ENCODE results near the gene TXNDC16.

TXNDC16 gene

GRCh38 chr14:52551696-52552062 lies 626 bp downstream of the TXNDC16 start:
- no peaks in the 10 kb centered on the region for H3K9me3 Mint-ChIP-seq
- H3K36me3 Mint-ChIP-seq = no peaks in the 10 kb centered on the region
- peaks cover 32% of the 10 kb centered on the region for H3K4me1 Mint-ChIP-seq
- H3K4me3 Mint-ChIP-seq = peak overlapping the region; percentile 95
- H3K27ac Mint-ChIP-seq = peak overlapping the region; percentile 85
- H3K27me3 Mint-ChIP-seq = peaks cover 5% of the 10 kb centered on the region

- Mint-ChIP-seq H3K9me3 (no peaks in the 10 kb centered on the region), H3K27ac (no peak overlapping the region), H3K4me3 (peak overlapping the region; percentile 95), H3K4me1 (peaks cover 35% of the 10 kb centered on the region), H3K36me3 (no peaks in the 10 kb centered on the region), H3K27me3 (peaks cover 4% of the 10 kb centered on the region)
These were observed 1.1 kb downstream of the TXNDC16 start for GRCh38 chr14:52551205-52551604.

- Mint-ChIP-seq H3K9me3 (no peaks in the 10 kb centered on the region), H3K4me3 (peak overlapping the region; percentile 16), H3K27ac (no peak overlapping the region), H3K27me3 (peaks cover 4% of the 10 kb centered on the region), H3K4me1 (peaks cover 40% of the 10 kb centered on the region), H3K36me3 (no peaks in the 10 kb centered on the region)
These were observed 1.6 kb downstream of the TXNDC16 start for GRCh38 chr14:52550661-52551060.

GRCh38 chr14:52547526-52547925 lies 4.8 kb downstream of the TXNDC16 start:
- peaks cover 2% of the 10 kb centered on the region for H3K36me3 Mint-ChIP-seq
- H3K4me3 Mint-ChIP-seq = no peak overlapping the region
- no peaks in the 10 kb centered on the region for H3K9me3 Mint-ChIP-seq
- no peak overlapping the region for H3K27ac Mint-ChIP-seq
- H3K4me1 Mint-ChIP-seq = peaks cover 34% of the 10 kb centered on the region
- no peaks in the 10 kb centered on the region for H3K27me3 Mint-ChIP-seq

- Mint-ChIP-seq H3K36me3 (peaks cover 3% of the 10 kb centered on the region), H3K4me1 (peaks cover 34% of the 10 kb centered on the region), H3K4me3 (no peak overlapping the region), H3K27ac (no peak overlapping the region), H3K9me3 (no peaks in the 10 kb centered on the region), H3K27me3 (no peaks in the 10 kb centered on the region)
These were observed 5.3 kb downstream of the TXNDC16 start for GRCh38 chr14:52547027-52547426.

GRCh38 chr14:52546318-52546670 lies 6.0 kb downstream of the TXNDC16 start:
- Mint-ChIP-seq H3K9me3 (no peaks in the 10 kb centered on the region), H3K4me1 (peaks cover 27% of the 10 kb centered on the region), H3K4me3 (no peak overlapping the region), H3K36me3 (peaks cover 3% of the 10 kb centered on the region), H3K27me3 (no peaks in the 10 kb centered on the region), H3K27ac (no peak overlapping the region)

GRCh38 chr14:52545584-52546317 lies 6.6 kb downstream of the TXNDC16 start:
- Mint-ChIP-seq H3K27ac (no peak overlapping the region), H3K4me3 (no peak overlapping the region), H3K4me1 (peaks cover 21% of the 10 kb centered on the region)

GRCh38 chr14:52538623-52539022 lies 13.7 kb downstream of the TXNDC16 start:
- Mint-ChIP-seq H3K9me3 (no peaks in the 10 kb centered on the region), H3K36me3 (peaks cover 19% of the 10 kb centered on the region), H3K27me3 (no peaks in the 10 kb centered on the region), H3K4me1 (peaks cover 8% of the 10 kb centered on the region), H3K27ac (no peak overlapping the region), H3K4me3 (no peak overlapping the region)

More at GRCh38 chr14:52545584-52546317, 6.6 kb downstream of the TXNDC16 start:
- Mint-ChIP-seq H3K9me3 (no peaks in the 10 kb centered on the region), H3K36me3 (peaks cover 3% of the 10 kb centered on the region), H3K27me3 (no peaks in the 10 kb centered on the region)

GRCh38 chr14:52536269-52536668 lies 16.0 kb downstream of the TXNDC16 start:
- Mint-ChIP-seq H3K4me3 (no peak overlapping the region), H3K27ac (no peak overlapping the region), H3K27me3 (no peaks in the 10 kb centered on the region), H3K36me3 (peaks cover 16% of the 10 kb centered on the region), H3K9me3 (no peaks in the 10 kb centered on the region), H3K4me1 (peaks cover 8% of the 10 kb centered on the region)

GRCh38 chr14:52531481-52531880 lies 20.8 kb downstream of the TXNDC16 start:
- Mint-ChIP-seq H3K9me3 (no peaks in the 10 kb centered on the region), H3K27me3 (no peaks in the 10 kb centered on the region), H3K4me1 (no peaks in the 10 kb centered on the region), H3K4me3 (no peak overlapping the region), H3K36me3 (peaks cover 9% of the 10 kb centered on the region), H3K27ac (no peak overlapping the region)

GRCh38 chr14:52527052-52527451 lies 25.3 kb downstream of the TXNDC16 start:
- Mint-ChIP-seq H3K4me3 (no peak overlapping the region), H3K27me3 (no peaks in the 10 kb centered on the region), H3K9me3 (no peaks in the 10 kb centered on the region), H3K27ac (no peak overlapping the region), H3K36me3 (peaks cover 8% of the 10 kb centered on the region), H3K4me1 (no peaks in the 10 kb centered on the region)

- no peak overlapping the region for H3K4me3 Mint-ChIP-seq
- no peaks in the 10 kb centered on the region for H3K27me3 Mint-ChIP-seq
- H3K27ac Mint-ChIP-seq = no peak overlapping the region
- H3K36me3 Mint-ChIP-seq = peaks cover 8% of the 10 kb centered on the region
- H3K4me1 Mint-ChIP-seq = no peaks in the 10 kb centered on the region
- no peaks in the 10 kb centered on the region for H3K9me3 Mint-ChIP-seq
These were observed 29.5 kb downstream of the TXNDC16 start for GRCh38 chr14:52522581-52523345.

GRCh38 chr14:52522033-52522432 lies 30.3 kb downstream of the TXNDC16 start:
- Mint-ChIP-seq H3K9me3 (no peaks in the 10 kb centered on the region), H3K27ac (no peak overlapping the region), H3K36me3 (peaks cover 8% of the 10 kb centered on the region), H3K27me3 (no peaks in the 10 kb centered on the region), H3K4me3 (no peak overlapping the region), H3K4me1 (no peaks in the 10 kb centered on the region)

- Mint-ChIP-seq H3K9me3 (no peaks in the 10 kb centered on the region), H3K27me3 (no peaks in the 10 kb centered on the region), H3K4me3 (no peak overlapping the region), H3K36me3 (peaks cover 5% of the 10 kb centered on the region), H3K4me1 (no peaks in the 10 kb centered on the region), H3K27ac (no peak overlapping the region)
These were observed 38.1 kb downstream of the TXNDC16 start for GRCh38 chr14:52514046-52514811.

- H3K4me1 Mint-ChIP-seq = no peaks in the 10 kb centered on the region
- H3K27ac Mint-ChIP-seq = no peak overlapping the region
- no peaks in the 10 kb centered on the region for H3K9me3 Mint-ChIP-seq
- no peak overlapping the region for H3K4me3 Mint-ChIP-seq
- H3K27me3 Mint-ChIP-seq = no peaks in the 10 kb centered on the region
- peaks cover 9% of the 10 kb centered on the region for H3K36me3 Mint-ChIP-seq
These were observed 39.1 kb downstream of the TXNDC16 start for GRCh38 chr14:52513249-52513648.

GRCh38 chr14:52494444-52494843 lies 57.9 kb downstream of the TXNDC16 start:
- H3K4me3 Mint-ChIP-seq = no peak overlapping the region
- H3K4me1 Mint-ChIP-seq = no peaks in the 10 kb centered on the region
- H3K36me3 Mint-ChIP-seq = peaks cover 41% of the 10 kb centered on the region
- no peaks in the 10 kb centered on the region for H3K27me3 Mint-ChIP-seq
- no peak overlapping the region for H3K27ac Mint-ChIP-seq
- H3K9me3 Mint-ChIP-seq = peaks cover 7% of the 10 kb centered on the region

Measured in activated naive CD4-positive, alpha-beta T cell treated with anti-CD3 and anti-CD28 coated beads, Interleukin-2, amount 50 U/mL, for 24 hours (primary cell).